K562 (cell line): ENCODE data around the gene TRIM26. TPM values are rescaled to one million over a fixed set of nuclear protein-coding genes. Genes with fewer than 3 reads are reported as not detected.

Source experiments
- CBX5 ChIP-seq: IDR thresholded peaks from 2 replicates; pipeline ENCODE4 v1.6.1; 2014; ENCODE audit warnings: low read depth, borderline replicate concordance
- CTCF ChIP-seq, 3 experiments: IDR thresholded peaks in 2 of 3; conservative IDR thresholded peaks in 1 of 3; 2 replicates each; pipeline ENCODE4 v1.5.1; 2011 to 2012; ENCODE audit warnings: low read length in 3 of 3, mild to moderate bottlenecking in 3 of 3, control low read depth in 2 of 3, improper control_type of control experiment in 1 of 3, inconsistent platforms in 1 of 3, low read depth in 1 of 3, mixed read lengths in 1 of 3, moderate library complexity in 1 of 3; ENCODE audit not compliant: insufficient read depth in 2 of 3
- ELF1 ChIP-seq: fragments of 200-800 bp; sonication (Bioruptor generic); IDR thresholded peaks from 2 replicates; pipeline ENCODE4 v1.6.1; 2016; ENCODE audit warnings: missing genetic modification characterization, missing compliant biosample characterization
- KLF16 ChIP-seq: IDR thresholded peaks from 2 replicates; pipeline ENCODE4 v1.6.1; 2016; ENCODE audit warnings: antibody characterized with exemption
- MTF1 ChIP-seq: fragments of 250-450 bp; sonication (Bioruptor Pico); IDR thresholded peaks from 2 replicates; pipeline ENCODE4 v1.9.0; 2021; ENCODE audit warnings: moderate library complexity, mild to moderate bottlenecking, inconsistent platforms, borderline replicate concordance
- RAD21 ChIP-seq, 2 experiments: fragments of 250-450 bp in 1 of 2; fragments of 450-650 bp in 1 of 2; sonication (Bioruptor Pico) in 1 of 2; formaldehyde crosslinking in 1 of 2; IDR thresholded peaks in 1 of 2; conservative IDR thresholded peaks in 1 of 2; 2 replicates each; pipeline versions ENCODE4 v1.4.0 to v1.8.0; 2020 to 2022; ENCODE audit warnings: mild to moderate bottlenecking in 2 of 2, moderate library complexity in 1 of 2
- SMC3 ChIP-seq: conservative IDR thresholded peaks from 2 replicates; pipeline ENCODE4 v1.6.1; 2011; ENCODE audit warnings: low read depth, low read length, improper control_type of control experiment; ENCODE audit not compliant: insufficient read depth
- STAG1 ChIP-seq: sonication (generic); formaldehyde crosslinking; IDR thresholded peaks from 2 replicates; pipeline ENCODE4 v1.5.0; 2020; ENCODE audit warnings: missing genetic modification reagents, borderline replicate concordance
- TAF9B ChIP-seq: fragments of 450-650 bp; IDR thresholded peaks from 2 replicates; pipeline ENCODE4 v1.6.1; 2018; ENCODE audit warnings: mild to moderate bottlenecking; ENCODE audit not compliant: partially characterized antibody
- ZNF134 ChIP-seq: fragments of 250-450 bp; sonication (Bioruptor Pico); conservative IDR thresholded peaks from 2 replicates; pipeline ENCODE4 v1.4.0; 2020
- polyA plus RNA-seq, 8 experiments: library from polyadenylated mRNA; depleted of rRNA in 4 of 8; stranded (reverse) in 5 of 8; unstranded in 3 of 8; fragments of >200 nt; fragmentation: Nextera tagmentation in 2 of 8; fragmentation: Illumina TruSeq in 1 of 8; extraction: Ambion mirVana in 2 of 8; extraction: Trizol in 1 of 8; gene quantifications; 2 replicates each; pipeline versions ENCODE4 v1.2.1 to v1.2.3, GENCODE V29; 2011 to 2014; ENCODE audit warnings: inconsistent platforms in 1 of 8, missing spikeins in 1 of 8
- total RNA-seq, 7 experiments: library from RNA; depleted of rRNA in 6 of 7; stranded (reverse); fragments of >200 nt in 6 of 7; fragmentation: Illumina TruSeq in 2 of 7; extraction: Trizol in 2 of 7; gene quantifications; 2 replicates each; pipeline versions ENCODE4 v1.2.1 to v1.2.3, GENCODE V29; 2011 to 2021; ENCODE audit warnings: low replicate concordance in 1 of 7

TRIM26 gene
- total and polyA plus RNA-seq, 9 of the 15 experiments (the other 6 are each of a cell fraction or from before 2014, with no cell fraction given), result 0.80 to 5.0 (median 2.8) TPM

- TF ChIP-seq CTCF (IDR thresholded peaks at IDR 0.05 in 2 of 3, conservative IDR thresholded peaks at IDR 0.05 in 1 of 3; ENCODE audit: insufficient read depth in 2 of 3, low read depth in 1 of 3, low read length in 3 of 3) (peak; percentile 86 to 92 (median 88)), MTF1 (CRISPR knock-in tag) (no peak), STAG1 (CRISPR knock-in tag) (peak; percentile 40; the same call in 1 of the 2 replicates), SMC3 (peak; percentile 76), RAD21 (CRISPR knock-in tag; conservative IDR thresholded peaks at IDR 0.05 in 1 of 2, IDR thresholded peaks at IDR 0.05 in 1 of 2) (peak; percentile 54 to 86), KLF16 (0 out of 2 replicates have a peak, but pooled peaks have one; percentile 48), CBX5 (no peak), TAF9B (no peak), ZNF134 (CRISPR knock-in tag) (no peak), ELF1 (tag) (peak; percentile 63)
Measured at GRCh38 chr6:30219244-30219643, 6.0 kb upstream of the TRIM26 start (continued).
